CD4-positive, CD25-positive, alpha-beta regulatory T cell (primary cell): Measurements from ENCODE around the gene ATP1B3. TPM values are rescaled to one million over a fixed set of nuclear protein-coding genes. Genes with fewer than 3 reads are reported as not detected.

ENCODE experiments used
- ATAC-seq, 2 donors: fragments of 150-1000 bp; cut with Tn5 transposase; one replicate each; pipeline ENCODE4 v1.10.0; 2021; ENCODE audit warnings: low read depth in 2 of 2, moderate number of reproducible peaks in 2 of 2, moderate library complexity in 1 of 2
- DNase-seq, 3 donors: peaks; one replicate each; pipeline versions ENCODE4 v3.0.0 to v3.0.0-alpha.2; 2012 to 2022; ENCODE audit warnings: mixed read lengths in 1 of 3
- H3K27ac ChIP-seq: one replicate; pipeline ENCODE4 v1.7.0; 2013; ENCODE audit warnings: mild to moderate bottlenecking, low read length; ENCODE audit not compliant: insufficient read depth, poor library complexity, severe bottlenecking
- H3K27me3 ChIP-seq: one replicate; pipeline ENCODE4 v1.7.0; 2013; ENCODE audit warnings: low read length; ENCODE audit not compliant: control insufficient read depth, insufficient read depth
- H3K36me3 ChIP-seq: one replicate; pipeline ENCODE4 v1.7.0; 2013; ENCODE audit warnings: mild to moderate bottlenecking, low read length, moderate library complexity; ENCODE audit not compliant: control insufficient read depth, insufficient read depth
- H3K4me1 ChIP-seq: 2 replicates; pipeline ENCODE4 v1.7.0; 2013; ENCODE audit warnings: mild to moderate bottlenecking, low read length; ENCODE audit not compliant: insufficient read depth, control insufficient read depth, poor library complexity, severe bottlenecking
- H3K4me3 ChIP-seq: one replicate; pipeline ENCODE4 v1.7.0; 2013; ENCODE audit warnings: low read depth, mild to moderate bottlenecking, low read length, moderate library complexity
- H3K9me3 ChIP-seq, 2 experiments: 1 replicate in 1 of 2; 2 replicates in 1 of 2; pipeline ENCODE4 v1.7.0; 2013; ENCODE audit warnings: low read length in 2 of 2, mild to moderate bottlenecking in 1 of 2, moderate library complexity in 1 of 2; ENCODE audit not compliant: control insufficient read depth in 2 of 2
- H3K27ac Mint-ChIP-seq, 3 donors: one replicate each; pipeline ENCODE4 v1.8.0; 2020 to 2022; ENCODE audit warnings: mild to moderate bottlenecking in 3 of 3, mixed read lengths in 3 of 3, moderate library complexity in 2 of 3
- H3K27me3 Mint-ChIP-seq: one replicate; pipeline ENCODE4 v1.8.0; 2022; ENCODE audit warnings: mild to moderate bottlenecking, mixed read lengths
- H3K36me3 Mint-ChIP-seq: one replicate; pipeline ENCODE4 v1.8.0; 2020; ENCODE audit warnings: mixed read lengths
- H3K4me1 Mint-ChIP-seq, 4 donors: one replicate each; pipeline ENCODE4 v1.8.0; 2020 to 2022; ENCODE audit warnings: mixed read lengths in 4 of 4, mild to moderate bottlenecking in 1 of 4
- H3K4me3 Mint-ChIP-seq, 4 donors: one replicate each; pipeline ENCODE4 v1.8.0; 2020 to 2022; ENCODE audit warnings: mild to moderate bottlenecking in 4 of 4, mixed read lengths in 4 of 4, moderate library complexity in 3 of 4
- H3K9me3 Mint-ChIP-seq, 7 donors: one replicate each; pipeline ENCODE4 v1.8.0; 2020 to 2022; ENCODE audit warnings: mixed read lengths in 7 of 7, mild to moderate bottlenecking in 3 of 7, moderate library complexity in 2 of 7
- polyA plus RNA-seq, 4 donors: library from polyadenylated mRNA; unstranded; fragments of 300-500 nt; fragmentation: Illumina TruSeq; gene quantifications; one replicate each; pipeline ENCODE4 v1.2.3, GENCODE V29; 2021
- total RNA-seq: library from RNA; stranded (reverse); gene quantifications from one replicate; pipeline ENCODE4 v1.2.3, GENCODE V29; 2022

Gene ATP1B3
- total and polyA plus RNA-seq, 5 donors from 2014 or later, result 53.6 to 158 (median 131) TPM

- Histone ChIP-seq H3K9me3 (no peaks in the 10 kb centered on the region), H3K4me1 (no peaks in the 10 kb centered on the region), H3K27me3 (peaks cover 5% of the 10 kb centered on the region), H3K27ac (no peak overlapping the region), H3K4me3 (no peak overlapping the region), H3K36me3 (no peaks in the 10 kb centered on the region)
- Mint-ChIP-seq H3K27me3 (peaks cover 6% of the 10 kb centered on the region), H3K36me3 (no peaks in the 10 kb centered on the region), H3K27ac (no peak overlapping the region), H3K4me3 (no peak overlapping the region), H3K9me3 (no peaks in the 10 kb centered on the region), H3K4me1 (peaks cover 0 to 4% (median 3%) of the 10 kb centered on the region in 4 donors)
- DNase-seq (no peak), ATAC-seq (no peak)
Observed at GRCh38 chr3:141851411-141851810, 25.0 kb upstream of the ATP1B3 start.

GRCh38 chr3:141853081-141853601 is 23.3 kb upstream of the ATP1B3 start:
- H3K27me3 Mint-ChIP-seq, result peaks cover 10% of the 10 kb centered on the region
- Histone ChIP-seq H3K27ac (no peak overlapping the region), H3K4me3 (no peak overlapping the region), H3K36me3 (no peaks in the 10 kb centered on the region), H3K4me1 (no peaks in the 10 kb centered on the region), H3K9me3 (no peaks in the 10 kb centered on the region), H3K27me3 (peaks cover 9% of the 10 kb centered on the region)
- no peak for ATAC-seq
- H3K4me1 Mint-ChIP-seq, result peaks cover 0 to 4% (median 3%) of the 10 kb centered on the region in 4 donors
- H3K36me3 Mint-ChIP-seq, result no peaks in the 10 kb centered on the region
- H3K27ac Mint-ChIP-seq, result no peak overlapping the region
- no peak overlapping the region for H3K4me3 Mint-ChIP-seq
- no peak for DNase-seq
- no peaks in the 10 kb centered on the region for H3K9me3 Mint-ChIP-seq

GRCh38 chr3:141853629-141854168 is 22.7 kb upstream of the ATP1B3 start:
- H3K4me3 Mint-ChIP-seq, result no peak overlapping the region
- DNase-seq (no peak), ATAC-seq (no peak)
- Histone ChIP-seq H3K9me3 (no peaks in the 10 kb centered on the region), H3K4me1 (no peaks in the 10 kb centered on the region), H3K4me3 (no peak overlapping the region), H3K27me3 (peaks cover 9% of the 10 kb centered on the region), H3K27ac (no peak overlapping the region), H3K36me3 (no peaks in the 10 kb centered on the region)
- no peak overlapping the region for H3K27ac Mint-ChIP-seq
- H3K27me3 Mint-ChIP-seq, result peaks cover 15% of the 10 kb centered on the region
- no peaks in the 10 kb centered on the region for H3K9me3 Mint-ChIP-seq
- H3K4me1 Mint-ChIP-seq, result peaks cover 0 to 7% (median 4%) of the 10 kb centered on the region in 4 donors
- H3K36me3 Mint-ChIP-seq, result no peaks in the 10 kb centered on the region

GRCh38 chr3:141854599-141854998 is 21.8 kb upstream of the ATP1B3 start:
- Histone ChIP-seq H3K36me3 (no peaks in the 10 kb centered on the region), H3K9me3 (no peaks in the 10 kb centered on the region), H3K27ac (no peak overlapping the region), H3K4me1 (no peaks in the 10 kb centered on the region), H3K4me3 (no peak overlapping the region), H3K27me3 (peaks cover 10% of the 10 kb centered on the region)
- Mint-ChIP-seq H3K4me3 (no peak overlapping the region), H3K27ac (no peak overlapping the region), H3K4me1 (peaks cover 0 to 4% (median 2%) of the 10 kb centered on the region in 4 donors), H3K9me3 (no peaks in the 10 kb centered on the region), H3K36me3 (no peaks in the 10 kb centered on the region), H3K27me3 (peaks cover 24% of the 10 kb centered on the region)
- ATAC-seq (no peak), DNase-seq (no peak)

- no peaks in the 10 kb centered on the region for H3K4me1 ChIP-seq
- no peak overlapping the region for H3K4me3 Mint-ChIP-seq
- peaks cover 9% of the 10 kb centered on the region for H3K27me3 ChIP-seq
- no peaks in the 10 kb centered on the region for H3K9me3 Mint-ChIP-seq
- H3K36me3 ChIP-seq, result no peaks in the 10 kb centered on the region
- H3K36me3 Mint-ChIP-seq, result no peaks in the 10 kb centered on the region
- H3K4me1 Mint-ChIP-seq, result peaks cover 0 to 5% (median 2%) of the 10 kb centered on the region in 4 donors
- no peak for ATAC-seq
- H3K9me3 ChIP-seq, result no peaks in the 10 kb centered on the region
- no peak overlapping the region for H3K27ac Mint-ChIP-seq
- no peak overlapping the region for H3K4me3 ChIP-seq
- peaks cover 36% of the 10 kb centered on the region for H3K27me3 Mint-ChIP-seq
- DNase-seq, result no peak
- no peak overlapping the region for H3K27ac ChIP-seq
Observed at GRCh38 chr3:141858312-141858711, 18.1 kb upstream of the ATP1B3 start.

GRCh38 chr3:141859651-141860050 is 16.8 kb upstream of the ATP1B3 start:
- Mint-ChIP-seq H3K4me3 (no peak overlapping the region), H3K27me3 (peaks cover 49% of the 10 kb centered on the region), H3K9me3 (no peaks in the 10 kb centered on the region), H3K36me3 (no peaks in the 10 kb centered on the region), H3K4me1 (peaks cover 0 to 5% (median 2%) of the 10 kb centered on the region in 4 donors), H3K27ac (peak overlapping the region in 1 of 3 donors; percentile 39)
- H3K4me1 ChIP-seq, result no peaks in the 10 kb centered on the region
- no peaks in the 10 kb centered on the region for H3K36me3 ChIP-seq
- no peak for DNase-seq
- H3K27ac ChIP-seq, result no peak overlapping the region
- H3K4me3 ChIP-seq, result no peak overlapping the region
- ATAC-seq, result no peak
- no peaks in the 10 kb centered on the region for H3K9me3 ChIP-seq
- peaks cover 12% of the 10 kb centered on the region for H3K27me3 ChIP-seq

- DNase-seq (no peak), ATAC-seq (no peak)
- no peaks in the 10 kb centered on the region for H3K9me3 Mint-ChIP-seq
- Histone ChIP-seq H3K9me3 (no peaks in the 10 kb centered on the region), H3K36me3 (no peaks in the 10 kb centered on the region), H3K4me1 (no peaks in the 10 kb centered on the region), H3K27ac (no peak overlapping the region), H3K4me3 (no peak overlapping the region), H3K27me3 (peaks cover 10% of the 10 kb centered on the region)
- peak overlapping the region in 1 of 3 donors; percentile 39 for H3K27ac Mint-ChIP-seq
- H3K27me3 Mint-ChIP-seq, result peaks cover 55% of the 10 kb centered on the region
- peaks cover 0 to 5% (median 0%) of the 10 kb centered on the region in 4 donors for H3K4me1 Mint-ChIP-seq
- H3K36me3 Mint-ChIP-seq, result no peaks in the 10 kb centered on the region
- H3K4me3 Mint-ChIP-seq, result no peak overlapping the region
Observed at GRCh38 chr3:141860086-141860669, 16.3 kb upstream of the ATP1B3 start.
